Esophagus squamous epithelium (tissue), 4 donors: ENCODE results near the gene SEPHS1.

Experiments used
- CTCF ChIP-seq, 6 experiments: fragments of 450-650 bp in 4 of 6; fragments of 200-600 bp in 2 of 6; sonication (generic) in 2 of 6; IDR thresholded peaks; one replicate each; pipeline ENCODE4 v1.5.1; 2016 to 2019; ENCODE audit warnings: antibody characterized with exemption in 6 of 6, mild to moderate bottlenecking in 4 of 6, moderate library complexity in 4 of 6
- POLR2A ChIP-seq, 4 donors: fragments of 450-650 bp; IDR thresholded peaks; one replicate each; pipeline ENCODE4 v1.6.1; 2017; ENCODE audit warnings: antibody characterized with exemption in 4 of 4, mild to moderate bottlenecking in 4 of 4, moderate library complexity in 3 of 4

- no peak for TF ChIP-seq CTCF (IDR thresholded peaks at IDR 0.05)
- no peak for TF ChIP-seq POLR2A (IDR thresholded peaks at IDR 0.05)
Measured at GRCh38 chr10:13337827-13338196, 10.3 kb downstream of the SEPHS1 start.
